Astrocyte of the cerebellum (primary cell): ENCODE measurements around the gene APBA1.

Source experiments
- DNase-seq: peaks from one replicate; pipeline ENCODE4 v3.0.0-alpha.2; 2011; ENCODE audit warnings: low read depth
- H3K4me3 ChIP-seq: 2 replicates; pipeline ENCODE4 v1.5.1; 2011; ENCODE audit warnings: mild to moderate bottlenecking, low read depth, low read length, moderate library complexity
- CTCF ChIP-seq: IDR thresholded peaks from 2 replicates; pipeline ENCODE4 v1.5.1; 2012; ENCODE audit warnings: low read length, low read depth, moderate library complexity, mild to moderate bottlenecking; ENCODE audit errors: missing control alignments
- in situ Hi-C: cut with HindIII; loops from 2 replicates; pipeline ENCODE4 v1.10.0; 2017; ENCODE audit warnings: low sequenced_read_pairs

Gene APBA1

GRCh38 chr9:69621730-69622460, 50.3 kb downstream of the APBA1 start:
- no peak for TF ChIP-seq CTCF
- in situ Hi-C loops, result no loop called here
- no peak for DNase-seq
- H3K4me3 ChIP-seq, result no peak overlapping the region

- no peak for DNase-seq
- no peak for TF ChIP-seq CTCF
- no peak overlapping the region for H3K4me3 ChIP-seq
- in situ Hi-C loops, result no loop called here
Observed at GRCh38 chr9:69620731-69621130, 51.4 kb downstream of the APBA1 start.

- DNase-seq, result no peak
- no peak overlapping the region for H3K4me3 ChIP-seq
- TF ChIP-seq CTCF, result no peak
- in situ Hi-C loops, result no loop called here
Observed at GRCh38 chr9:69619233-69619632, 52.9 kb downstream of the APBA1 start.

- in situ Hi-C loops, result no loop called here
- no peak for TF ChIP-seq CTCF
- DNase-seq, result no peak
- H3K4me3 ChIP-seq, result no peak overlapping the region
Observed at GRCh38 chr9:69617006-69617405, 55.2 kb downstream of the APBA1 start.

GRCh38 chr9:69615880-69616279, 56.3 kb downstream of the APBA1 start:
- in situ Hi-C loops, result no loop called here
- H3K4me3 ChIP-seq, result no peak overlapping the region
- DNase-seq, result no peak
- no peak for TF ChIP-seq CTCF

- in situ Hi-C loops, result no loop called here
Observed at GRCh38 chr9:69611221-69611620, 61.0 kb downstream of the APBA1 start.

More at GRCh38 chr9:69611221-69611620, 61.0 kb downstream of the APBA1 start:
- TF ChIP-seq CTCF, result no peak
- DNase-seq, result no peak
- no peak overlapping the region for H3K4me3 ChIP-seq
